Heart left ventricle (tissue), 16 donors: ENCODE data around the gene CCDC85C. TPM values are rescaled to one million over a fixed set of nuclear protein-coding genes. Genes with fewer than 3 reads are reported as not detected.
A peak's percentile ranks its signal among the peaks of the same experiment; 100 is the strongest.

Source experiments
- ATAC-seq, 4 donors: fragments of 200-7000 bp; cut with Tn5 transposase; one replicate each; pipeline ENCODE4 v1.9.1; 2020 to 2022; ENCODE audit warnings: moderate library complexity in 4 of 4, mild to moderate bottlenecking in 3 of 4, moderate number of reproducible peaks in 1 of 4
- DNase-seq, 5 donors: peaks; one replicate each; pipeline ENCODE4 v3.0.0-alpha.2; 2020
- H3K27ac ChIP-seq, 12 donors: fragments of 200-600 bp; sonication (generic) in 4 of 12; one replicate each; pipeline versions ENCODE4 v1.5.0 to v1.8.0; 2016 to 2022; ENCODE audit warnings: mild to moderate bottlenecking in 2 of 12
- H3K27me3 ChIP-seq, 9 donors: fragments of 200-600 bp; sonication (generic) in 2 of 9; one replicate each; pipeline versions ENCODE4 v1.5.1 to v1.8.0; 2016 to 2022; ENCODE audit warnings: mild to moderate bottlenecking in 3 of 9
- H3K36me3 ChIP-seq, 9 donors: fragments of 200-600 bp; sonication (generic) in 2 of 9; one replicate each; pipeline versions ENCODE4 v1.5.0 to v1.8.0; 2018 to 2022; ENCODE audit warnings: mild to moderate bottlenecking in 2 of 9
- H3K4me1 ChIP-seq, 12 donors: fragments of 200-600 bp; sonication (generic) in 4 of 12; one replicate each; pipeline versions ENCODE4 v1.5.0 to v1.8.0; 2016 to 2022; ENCODE audit warnings: mild to moderate bottlenecking in 3 of 12
- H3K4me3 ChIP-seq, 12 donors: fragments of 200-600 bp; sonication (generic) in 4 of 12; one replicate each; pipeline versions ENCODE4 v1.5.0 to v1.8.0; 2017 to 2022; ENCODE audit warnings: mild to moderate bottlenecking in 9 of 12, moderate library complexity in 4 of 12
- H3K9me3 ChIP-seq, 12 donors: fragments of 200-600 bp; sonication (generic) in 4 of 12; one replicate each; pipeline versions ENCODE4 v1.5.0 to v1.8.0; 2016 to 2022; ENCODE audit warnings: mild to moderate bottlenecking in 1 of 12
- CTCF ChIP-seq, 12 donors: fragments of 200-600 bp; sonication (generic) in 4 of 12; IDR thresholded peaks; one replicate each; pipeline versions ENCODE4 v1.5.0 to v1.8.0; 2018 to 2022; ENCODE audit warnings: antibody characterized with exemption in 12 of 12, mild to moderate bottlenecking in 5 of 12
- POLR2A ChIP-seq, 2 donors: fragments of 450-650 bp; IDR thresholded peaks; one replicate each; pipeline ENCODE4 v1.6.1; 2017; ENCODE audit warnings: antibody characterized with exemption in 2 of 2, mild to moderate bottlenecking in 2 of 2, moderate library complexity in 2 of 2
- WGBS, 4 donors: extraction: QIAGEN DNeasy Blood & Tissue Kit in 2 of 4; methylation state at CpG; one replicate each; pipeline versions ENCODE4 v1.1.5 to v1.1.7; 2013 to 2018; 5-methylcytosine and 5-hydroxymethylcytosine counted together
- intact Hi-C, 10 donors: fragments of 100-400 bp; cut with DNase I; formaldehyde crosslinking; loops; one replicate each; pipeline versions ENCODE4 v1.11.1 to v1.14.2; 2022
- polyA plus RNA-seq, 2 donors: library from polyadenylated mRNA; stranded (reverse); fragments of 200-250 nt; gene quantifications; one replicate each; pipeline ENCODE4 v1.2.3, GENCODE V29; 2013
- total RNA-seq, 9 donors: library from RNA; depleted of rRNA in 2 of 9; stranded (reverse); fragments of >200 nt in 2 of 9; fragmentation: NEBNext Ultra II Directional in 3 of 9; extraction: Animal tissue kit (Norgen Biotek cat#: 25700) in 3 of 9; gene quantifications; one replicate each; pipeline versions ENCODE4 v1.1.0 to v1.2.4, GENCODE V29; 2016 to 2023
- donor health status: ischemic (EF 13 %, LVEDD 7.1; RV severe dilation, severe dysfunction).
- donor health status: healthy with polysubstance abuse.
- donor health status: DM: no; HTN: yes; CAD: no.
- donor health status: DM: no; HTN: no; CAD: no.
- donor health status: ischemic (EF 25% LVEDD 6.9; RV normal size, moderate dysfunction).
- donor health status: ischemic (EF 25% LVEDD 5.7; RV mildly dilated, moderate dysfunction).
- donor health status: healthy.
- donor health status: DM: yes; HTN: yes; CAD: no.
- donor health status: ischemic (EF 35%, LVEDD 5.7; RV mildly dilated, moderate dysfunction).
- donor health status: nonischemic (EF 11% LVEDD 7.7; RV severe dilation, severe dysfunction).
- donor health status: DM: yes; HTN: yes; CAD: no.
- donor health status: PGD.
- donor health status: ischemic (EF 29% LVEDD 5.4; RV normal size, mild dysfunction).
- donor health status: nonischemic (EF 23%, LVEDD 6.1; RV moderate dilation, normal function).

Gene CCDC85C
- total and polyA plus RNA-seq, 11 donors = 22.5 to 45.4 (median 29.7) TPM

GRCh38 chr14:99624971-99625370 is 21.0 kb upstream of the CCDC85C start:
- Histone ChIP-seq H3K27me3 (no peaks in the 10 kb centered on the region), H3K4me3 (no peak overlapping the region), H3K4me1 (peaks cover 0 to 13% (median 6%) of the 10 kb centered on the region in 12 donors), H3K9me3 (no peaks in the 10 kb centered on the region), H3K27ac (no peak overlapping the region), H3K36me3 (no peaks in the 10 kb centered on the region)
- TF ChIP-seq POLR2A (IDR thresholded peaks at IDR 0.05) (no peak), CTCF (IDR thresholded peaks at IDR 0.05) (no peak)
- intact Hi-C loops = loop anchor here in 1 of 10 donors (5.0 kb wide), 1 partner anchor 63 kb away; no protein-coding TSS in a partner anchor
- DNase-seq (peak in 1 of 5 donors; percentile 48), ATAC-seq (no peak)
- WGBS, 4 donors = 86 to 91% (median 88%) methylated on average over 12 to 13 of the region's 13 CpGs

- H3K27me3 ChIP-seq = no peaks in the 10 kb centered on the region
- H3K4me3 ChIP-seq = no peak overlapping the region
- intact Hi-C loops = no loop called here
- DNase-seq (no peak), ATAC-seq (no peak)
- H3K27ac ChIP-seq = no peak overlapping the region
- H3K9me3 ChIP-seq = no peaks in the 10 kb centered on the region
- no peaks in the 10 kb centered on the region for H3K36me3 ChIP-seq
- TF ChIP-seq CTCF (IDR thresholded peaks at IDR 0.05) (no peak), POLR2A (IDR thresholded peaks at IDR 0.05) (no peak)
- WGBS, 4 donors = 76 to 90% (median 83%) methylated on average over 5 to 6 of the region's 6 CpGs
- peaks cover 0 to 20% (median 13%) of the 10 kb centered on the region in 12 donors for H3K4me1 ChIP-seq
Observed at GRCh38 chr14:99624024-99624423, 20.0 kb upstream of the CCDC85C start.

GRCh38 chr14:99621948-99622347 is 17.9 kb upstream of the CCDC85C start:
- Histone ChIP-seq H3K4me1 (peaks cover 0 to 28% (median 11%) of the 10 kb centered on the region in 12 donors), H3K9me3 (no peaks in the 10 kb centered on the region), H3K36me3 (no peaks in the 10 kb centered on the region), H3K27me3 (no peaks in the 10 kb centered on the region), H3K27ac (no peak overlapping the region), H3K4me3 (no peak overlapping the region)
- no peak for ATAC-seq
- intact Hi-C loops = no loop called here
- no peak for DNase-seq
- TF ChIP-seq POLR2A (IDR thresholded peaks at IDR 0.05) = no peak
- TF ChIP-seq CTCF (IDR thresholded peaks at IDR 0.05) = no peak
- 85 to 88% (median 88%) methylated on average over 6 of the region's 6 CpGs for WGBS, 4 donors

GRCh38 chr14:99619835-99620834 is 16.1 kb upstream of the CCDC85C start:
- peaks cover 0 to 44% (median 15%) of the 10 kb centered on the region in 12 donors for H3K4me1 ChIP-seq
- H3K4me3 ChIP-seq = no peak overlapping the region
- H3K27ac ChIP-seq = peak overlapping the region in 11 of 12 donors; percentile 4 to 79 (median 40)
- no peaks in the 10 kb centered on the region for H3K9me3 ChIP-seq
- peaks cover 0 to 6% (median 0%) of the 10 kb centered on the region in 9 donors for H3K27me3 ChIP-seq
- H3K36me3 ChIP-seq = no peaks in the 10 kb centered on the region
- no peak for TF ChIP-seq POLR2A (IDR thresholded peaks at IDR 0.05)
- ATAC-seq (peak in 3 of 4 donors; percentile 46 to 71 (median 59)), DNase-seq (peak in 3 of 5 donors; percentile 53 to 62 (median 57))
- 51 to 62% (median 56%) methylated on average over 11 to 13 of the region's 13 CpGs for WGBS, 4 donors
- intact Hi-C loops = no loop called here
